ENCODE results near the gene DNASE1L2. TPM values are rescaled to one million over a fixed set of nuclear protein-coding genes. Genes with fewer than 3 reads are reported as not detected.

The DNASE1L2 gene
- total and polyA plus RNA-seq, 2 donors (not counting 3 experiments of a cell fraction or from before 2014, with no cell fraction given), result 0.57 to 1.2 TPM

GRCh38 chr16:2205104-2205966 is 30.9 kb upstream of the DNASE1L2 start, which contains the start of gene MLST8:
TSS of gene MLST8 (plus strand) at chr16:2205454. CDS start at chr16:2206086, 632 bp downstream.
- dilution Hi-C loops (cut with MboI; ENCODE audit: extremely low pct_ligation_motif_present, low sequenced_read_pairs), result no loop called here
- H3K27ac ChIP-seq (ENCODE audit: insufficient read depth, low read depth, low read length), result peak within 1 kb of the TSS; percentile 76
- TF ChIP-seq CTCF (IDR thresholded peaks at IDR 0.05; ENCODE audit: extremely low read depth in 1 of 2, insufficient read depth in 1 of 2, low read depth in 1 of 2, low read length in 2 of 2), result peak in 1 of 2 donors; percentile 25
- TF ChIP-seq GATA2 (IDR thresholded peaks at IDR 0.05; ENCODE audit: insufficient read depth, insufficient read length, low read depth, low read length), result no peak
- TF ChIP-seq FOS (IDR thresholded peaks at IDR 0.05; ENCODE audit: borderline replicate concordance, insufficient read depth, low read length), result no peak
- peak; percentile 98 for TF ChIP-seq POLR2AphosphoS5 (IDR thresholded peaks at IDR 0.05; ENCODE audit: insufficient read depth, low read depth, low read length)
- no peak for TF ChIP-seq EZH2 (IDR thresholded peaks at IDR 0.05; ENCODE audit: borderline replicate concordance, low read depth, low read length, severe bottlenecking)
- no peak for TF ChIP-seq MYC (IDR thresholded peaks at IDR 0.05; ENCODE audit: low read depth, low read length)
- peak; percentile 89 for TF ChIP-seq POLR2A (IDR thresholded peaks at IDR 0.05; ENCODE audit: low read depth, low read length)
- TF ChIP-seq MAX (IDR thresholded peaks at IDR 0.05; ENCODE audit: insufficient read depth, insufficient read length), result no peak
- no peak for TF ChIP-seq JUN (IDR thresholded peaks at IDR 0.05; ENCODE audit: borderline replicate concordance, insufficient read depth, insufficient read length, low read depth)
- ChIA-PET CTCF (interaction anchor here (0.9 to 1.0 kb wide), 2 partner anchors 9 to 49 kb away, joined by 3 to 5 read pairs; partner anchors contain the start of gene PGP), POLR2A (interaction anchor here (1.3 kb wide), 1 partner anchor 50 kb away, joined by 5 read pairs; the partner anchor contains the start of gene TRAF7)
- FAIRE-seq, result peak; percentile 85
- intact Hi-C loops (cut with micrococcal nuclease), result loop anchor here (1.0 kb wide), 3 partner anchors 10 to 50 kb away; partner anchors contain the start of genes E4F1 and TRAF7
- no peaks in the 10 kb centered on the region for H4K20me1 ChIP-seq (replicated peaks; ENCODE audit: control insufficient read depth, extremely low read depth, insufficient read depth, low read length)
- H3K9ac ChIP-seq (replicated peaks; ENCODE audit: extremely low read depth, insufficient read depth, low read length), result peak within 1 kb of the TSS; percentile 88
- H2AFZ ChIP-seq (ENCODE audit: low read depth, low read length), result peak within 1 kb of the TSS; percentile 90
- H3K9me1 ChIP-seq (replicated peaks; ENCODE audit: control insufficient read depth, extremely low read depth, insufficient read depth, low read length), result no peaks in the 10 kb centered on the region
- DNase-seq (ENCODE audit: low read depth, low spot score), result peak; percentile 87
- H3K79me2 ChIP-seq (ENCODE audit: control insufficient read depth, insufficient read depth, low read length), result peaks cover 7% of the 10 kb centered on the region
- peaks cover 10% of the 10 kb centered on the region for H3K4me1 ChIP-seq (ENCODE audit: control insufficient read depth, extremely low read depth, insufficient read depth, low read length)
- no TSS peak for BruUV-seq (replicated peaks)
- peak within 1 kb of the TSS; percentile 72 for H3K4me2 ChIP-seq (ENCODE audit: insufficient read depth, low read length)
- peaks cover under 1 to 2% of the 10 kb centered on the region in 2 experiments for H3K27me3 ChIP-seq (ENCODE audit: control insufficient read depth in 2 of 2, insufficient read depth in 2 of 2, low read length in 2 of 2)
- peaks cover 0 to 22% of the 10 kb centered on the region in 2 experiments for H3K36me3 ChIP-seq (ENCODE audit: control insufficient read depth in 2 of 2, extremely low read depth in 1 of 2, insufficient read depth in 2 of 2, low read length in 2 of 2)
- H3K9me3 ChIP-seq (replicated peaks; ENCODE audit: control insufficient read depth, insufficient read depth, low read length), result no peaks in the 10 kb centered on the region
- peak within 1 kb of the TSS; percentile 58 to 91 (median 73) for H3K4me3 ChIP-seq (replicated peaks in 1 of 3; ENCODE audit: insufficient read depth in 1 of 3, low read depth in 1 of 3, low read length in 3 of 3)
